Activated T-helper 1 cell treated with Interleukin-2 at 50 U/mL for 16 hours (primary cell): ENCODE results near the gene MYORG.
"Not testable (repeated sequence)": the region's sequence is repeated elsewhere in the genome, so short reads cannot be mapped to it uniquely, and the experiment has no call there.

Experiments used
- DNase-seq: peaks from one replicate; pipeline ENCODE4 v3.0.0-alpha.2; 2020; ENCODE audit warnings: low read depth

Gene MYORG

GRCh38 chr9:34368796-34369195 is 7.9 kb downstream of the MYORG start:
- DNase-seq, result not testable (repeated sequence)

- not testable (repeated sequence) for DNase-seq
Observed at GRCh38 chr9:34367751-34368410, 8.8 kb downstream of the MYORG start.

- DNase-seq, result no peak
Observed at GRCh38 chr9:34366365-34366764, 10.3 kb downstream of the MYORG start.

- DNase-seq, result no peak
Observed at GRCh38 chr9:34365282-34365681, 11.4 kb downstream of the MYORG start.

GRCh38 chr9:34363619-34364351 is 12.9 kb downstream of the MYORG start:
- DNase-seq, result no peak

- DNase-seq, result no peak
Observed at GRCh38 chr9:34362614-34363214, 14.0 kb downstream of the MYORG start.

- DNase-seq, result not testable (repeated sequence)
Observed at GRCh38 chr9:34352957-34353356, 23.7 kb downstream of the MYORG start.

GRCh38 chr9:34352122-34352652 is 24.5 kb downstream of the MYORG start:
- not testable (repeated sequence) for DNase-seq

GRCh38 chr9:34349324-34349723 is 27.4 kb downstream of the MYORG start:
- no peak for DNase-seq

- DNase-seq, result no peak
Observed at GRCh38 chr9:34347800-34348158, 28.9 kb downstream of the MYORG start.

GRCh38 chr9:34346873-34347799 is 29.6 kb downstream of the MYORG start:
- no peak for DNase-seq

GRCh38 chr9:34343605-34344004 is 33.1 kb downstream of the MYORG start:
- DNase-seq, result no peak

GRCh38 chr9:34343090-34343489 is 33.6 kb downstream of the MYORG start:
- no peak for DNase-seq

GRCh38 chr9:34341659-34342295 is 34.9 kb downstream of the MYORG start:
- DNase-seq, result no peak

- no peak for DNase-seq
Observed at GRCh38 chr9:34338665-34339385, 37.9 kb downstream of the MYORG start.

GRCh38 chr9:34338079-34338478 is 38.6 kb downstream of the MYORG start:
- DNase-seq, result not testable (repeated sequence)

GRCh38 chr9:34337403-34337802 is 39.3 kb downstream of the MYORG start:
- DNase-seq, result no peak

GRCh38 chr9:34335376-34335775 is 41.3 kb downstream of the MYORG start:
- DNase-seq, result no peak

GRCh38 chr9:34334916-34335315 is 41.8 kb downstream of the MYORG start:
- no peak for DNase-seq

- no peak for DNase-seq
Observed at GRCh38 chr9:34334337-34334824, 42.3 kb downstream of the MYORG start.

GRCh38 chr9:34333836-34334235 is 42.9 kb downstream of the MYORG start:
- no peak for DNase-seq
